NOMO-1 treated with dmso at 0.1 percent for 144 hours (cell line): ENCODE results near the gene SLC17A4.

Experiments
- DNase-seq: peaks from one replicate; lab custom pipeline; 2025; ENCODE audit not compliant: unreplicated experiment; lab: John Stamatoyannopoulos, UW

SLC17A4 gene

GRCh38 chr6:25801436-25801835 is 46.9 kb downstream of the SLC17A4 start:
- no peak for DNase-seq

- no peak for DNase-seq
Observed at GRCh38 chr6:25804804-25805203, 50.3 kb downstream of the SLC17A4 start.

- no peak for DNase-seq
Observed at GRCh38 chr6:25815194-25815593, 60.7 kb downstream of the SLC17A4 start.

- DNase-seq = no peak
Observed at GRCh38 chr6:25816252-25816651, 61.7 kb downstream of the SLC17A4 start.

GRCh38 chr6:25821341-25821740 is 66.8 kb downstream of the SLC17A4 start:
- no peak for DNase-seq

GRCh38 chr6:25829375-25829774 is 74.8 kb downstream of the SLC17A4 start:
- no peak for DNase-seq

GRCh38 chr6:25830458-25830857 is 75.9 kb downstream of the SLC17A4 start:
- DNase-seq = no peak
